GM19468 (cell line): ENCODE measurements around the gene TMEM229A.

Experiments used
- ATAC-seq: cut with Tn5 transposase; IDR thresholded peaks from one replicate; pipeline ENCODE4 v1.9.1; 2021; ENCODE audit warnings: mild to moderate bottlenecking, moderate library complexity, moderate number of reproducible peaks; ENCODE audit not compliant: unreplicated experiment; ENCODE audit errors: extremely low read depth

TMEM229A gene

DNA sequence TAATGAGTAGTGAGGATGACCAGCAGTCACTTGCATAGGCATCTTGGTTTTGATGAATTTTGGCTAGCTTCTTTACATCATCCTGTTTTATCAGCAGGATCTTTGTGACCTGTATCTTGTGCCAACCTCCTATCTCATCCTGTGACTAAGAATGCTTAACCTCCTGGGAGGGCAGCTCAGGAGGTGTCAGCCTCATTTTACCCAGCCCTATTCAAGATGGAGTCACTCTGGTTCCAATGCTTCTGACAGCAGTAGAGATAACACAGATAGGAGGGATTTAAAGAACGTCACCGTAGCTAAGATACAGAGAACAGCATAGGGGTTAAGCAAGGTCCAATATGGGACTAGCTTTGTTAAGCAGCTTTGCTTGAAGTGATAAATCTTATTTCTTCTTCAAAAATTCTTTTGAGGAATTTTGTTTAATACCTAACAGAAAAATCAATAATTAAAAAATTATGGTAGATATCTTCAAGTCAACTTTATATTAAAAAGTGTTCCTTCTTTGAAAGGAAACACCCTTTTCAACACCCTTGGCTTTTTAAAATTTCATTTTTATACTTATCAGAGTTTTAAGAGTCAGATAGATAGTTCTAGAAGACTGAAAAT, 39.9 kb downstream of the TMEM229A start:
- no peak for ATAC-seq

DNA sequence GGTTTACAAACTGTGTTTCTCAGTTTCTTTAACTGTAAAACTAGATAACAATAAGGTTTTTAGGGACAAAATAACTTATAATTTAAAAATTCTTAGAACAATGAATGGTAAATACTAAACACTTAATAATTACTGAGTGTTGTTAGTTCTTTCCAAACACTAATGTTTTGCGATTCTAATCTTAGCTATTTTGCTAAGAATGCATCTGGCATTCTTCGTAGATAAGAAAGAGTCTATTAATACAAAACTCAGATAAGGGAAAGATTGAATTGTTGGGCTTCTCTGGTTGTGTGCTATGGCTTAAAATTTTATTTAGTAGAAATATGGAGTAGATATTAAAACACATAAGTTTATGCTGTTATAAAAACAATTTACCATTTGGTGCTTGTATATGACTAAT, 45.4 kb downstream of the TMEM229A start:
- ATAC-seq = no peak
